GM18517 (cell line): Measurements from ENCODE around the gene CCDC177.

Experiments used
- ATAC-seq: cut with Tn5 transposase; IDR thresholded peaks from one replicate; pipeline ENCODE4 v1.9.1; 2021; ENCODE audit warnings: mild to moderate bottlenecking, moderate library complexity; ENCODE audit not compliant: unreplicated experiment

The CCDC177 gene

DNA sequence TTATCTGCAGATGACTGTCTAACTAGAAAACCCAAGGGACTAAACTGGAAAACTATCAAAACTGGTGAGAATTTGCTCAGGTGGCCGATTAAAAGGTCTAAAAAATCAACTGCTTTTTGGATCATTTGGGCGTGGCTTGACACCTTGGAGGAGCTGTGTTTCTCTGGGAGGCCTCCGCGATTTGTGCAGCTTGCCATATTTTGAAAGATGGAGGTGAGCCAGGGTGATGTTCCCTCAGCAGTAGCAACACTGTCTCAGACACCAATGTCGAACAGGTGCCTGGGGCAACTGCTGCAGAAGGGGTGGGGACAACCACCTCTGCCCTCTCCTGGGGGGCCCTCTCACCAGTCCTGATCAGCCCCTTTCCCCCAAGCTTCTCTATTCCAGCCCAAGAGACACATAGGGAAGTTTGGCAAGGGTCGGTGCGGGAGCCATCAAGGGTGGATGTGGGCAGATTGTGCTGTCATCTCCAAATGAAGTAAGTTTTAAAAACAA, 3.8 kb downstream of the CCDC177 start:
- no peak for ATAC-seq

DNA sequence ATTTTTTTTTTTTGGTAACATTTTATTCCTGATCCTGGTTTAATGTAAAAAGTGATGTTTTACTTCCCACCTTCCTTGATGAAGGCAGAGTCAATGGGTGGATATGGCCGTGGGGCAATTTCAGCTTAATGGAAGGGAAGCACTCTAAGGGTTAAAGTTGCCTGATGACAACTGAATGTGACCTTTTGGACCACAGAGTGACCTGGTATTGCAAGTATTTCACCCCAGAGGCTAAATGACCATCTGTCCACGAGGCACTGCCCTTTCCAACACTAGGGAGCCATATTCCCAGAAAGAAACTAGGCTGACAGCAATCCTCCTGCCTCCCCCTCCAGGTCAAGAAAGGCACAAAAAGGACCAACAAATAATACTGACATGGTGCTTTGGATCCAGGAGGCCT, 4.8 kb downstream of the CCDC177 start:
- ATAC-seq: no peak

DNA sequence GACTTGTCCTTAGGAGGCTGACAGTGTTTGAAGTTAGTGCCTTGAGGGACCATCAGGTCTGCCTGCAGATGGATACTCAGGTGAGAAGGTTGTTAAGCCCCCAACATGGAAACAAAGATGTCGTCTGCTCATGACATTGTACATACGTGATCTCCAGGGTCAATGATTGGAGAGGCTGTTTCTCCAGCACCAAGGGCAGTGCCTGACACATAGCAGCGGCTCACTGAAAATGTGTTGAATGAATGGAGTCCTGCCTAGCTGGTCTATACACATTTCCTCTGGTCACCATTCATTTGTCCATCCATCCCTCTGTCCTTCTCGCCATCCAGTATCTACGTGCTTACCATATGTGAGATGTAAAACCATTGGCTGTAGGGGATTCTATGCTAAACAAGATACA, 7.1 kb downstream of the CCDC177 start:
- ATAC-seq: no peak

DNA sequence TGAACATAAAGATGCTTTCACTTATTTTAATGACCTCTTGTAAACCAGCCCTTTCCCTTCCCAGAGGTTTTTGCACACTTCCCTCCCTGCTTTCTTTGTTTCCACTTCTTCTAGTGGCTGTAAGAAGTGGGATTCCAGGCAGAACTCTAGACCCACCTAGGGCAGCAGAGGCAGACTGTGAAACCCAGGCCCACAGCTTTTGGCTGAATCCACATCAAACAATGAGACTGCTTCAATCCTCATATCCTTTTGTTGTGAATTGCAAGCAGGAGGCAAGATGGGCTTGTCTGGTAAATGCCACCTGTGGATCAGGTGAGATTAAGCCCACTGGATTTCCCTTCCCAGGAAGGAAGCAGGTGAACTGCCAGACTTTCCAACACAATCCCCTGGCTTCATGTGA, 12.8 kb downstream of the CCDC177 start:
- ATAC-seq: no peak

DNA sequence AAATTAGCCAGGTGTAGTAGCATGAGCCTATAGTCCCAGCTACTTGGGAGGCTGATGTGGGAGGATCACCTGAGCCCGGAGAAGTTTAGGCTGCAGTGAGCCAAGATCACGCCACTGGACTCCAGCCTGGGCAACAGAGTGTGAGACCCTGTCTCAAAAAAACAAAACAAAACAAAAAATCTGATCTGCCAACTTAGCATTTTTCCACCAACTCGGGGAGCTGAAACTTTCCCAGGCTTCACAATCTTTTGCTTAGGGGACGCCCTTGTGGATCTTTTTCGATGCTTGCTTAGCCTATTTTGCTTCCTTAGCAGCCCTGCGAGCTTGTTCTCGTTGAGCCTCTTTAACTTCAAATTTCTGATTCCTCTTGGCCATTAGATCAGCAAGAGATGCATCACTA, 13.8 kb downstream of the CCDC177 start:
- ATAC-seq: no peak

DNA sequence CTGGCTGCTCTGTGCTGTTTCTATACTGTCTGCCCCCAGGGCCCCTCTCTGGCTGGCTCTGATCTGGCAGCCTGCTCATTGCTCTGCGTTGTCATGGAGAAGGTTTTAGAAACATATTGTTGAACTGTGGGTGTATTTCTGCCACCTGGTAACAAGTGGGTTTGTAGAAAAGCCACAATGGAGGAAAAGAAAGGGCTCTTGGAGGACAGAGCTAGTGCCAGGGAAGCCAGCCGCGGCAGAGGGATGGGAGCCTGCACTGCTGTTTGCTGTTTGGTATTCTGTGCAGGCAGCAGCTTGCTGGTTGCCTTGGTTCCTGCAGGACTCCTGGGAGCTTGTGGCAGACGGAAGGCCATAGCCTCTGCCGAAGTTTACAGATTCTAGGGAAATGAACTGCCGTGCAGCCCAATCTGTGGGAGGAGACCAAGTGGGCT, 15.1 kb downstream of the CCDC177 start:
- ATAC-seq: no peak

DNA sequence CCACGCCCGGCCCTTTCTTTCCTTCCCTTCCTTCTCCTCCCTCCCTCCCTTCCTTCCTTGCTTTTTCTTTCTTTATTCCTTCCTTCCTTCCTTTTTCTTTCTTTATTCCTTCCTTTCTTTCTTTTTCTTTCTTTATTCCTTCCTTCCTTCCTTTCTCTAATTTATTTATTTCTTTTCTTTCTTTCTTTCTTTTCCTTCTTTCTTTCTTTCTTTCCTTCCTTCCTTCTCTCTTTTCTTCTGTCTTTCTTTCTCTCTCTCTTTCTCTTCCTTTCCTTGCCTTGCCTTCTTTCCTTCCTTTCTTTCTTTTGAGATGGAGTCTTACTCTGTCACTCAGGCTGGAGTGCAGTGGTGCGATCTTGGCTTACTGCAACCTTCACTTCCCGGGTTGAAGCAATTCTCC, 15.9 kb downstream of the CCDC177 start:
- no peak for ATAC-seq

DNA sequence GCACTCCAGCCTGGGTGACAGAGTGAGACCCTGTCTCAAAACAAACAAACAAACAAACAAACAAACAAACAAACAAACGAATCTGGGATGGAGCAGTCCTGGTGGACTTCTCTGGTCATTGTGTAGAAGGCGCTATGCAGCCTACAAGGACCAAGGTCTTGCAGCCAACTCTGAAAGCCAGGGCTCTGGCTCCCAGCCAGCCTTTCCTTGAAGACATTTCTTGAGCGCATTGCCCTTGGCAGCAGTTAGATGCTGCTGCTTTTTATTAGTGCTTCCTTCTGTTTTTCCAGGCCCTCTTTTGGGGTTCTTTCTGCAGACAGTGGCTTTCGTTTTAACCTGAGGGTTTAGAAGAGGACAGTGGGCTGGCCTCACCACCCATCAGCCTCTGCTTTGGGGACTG, 20.2 kb downstream of the CCDC177 start:
- no peak for ATAC-seq

DNA sequence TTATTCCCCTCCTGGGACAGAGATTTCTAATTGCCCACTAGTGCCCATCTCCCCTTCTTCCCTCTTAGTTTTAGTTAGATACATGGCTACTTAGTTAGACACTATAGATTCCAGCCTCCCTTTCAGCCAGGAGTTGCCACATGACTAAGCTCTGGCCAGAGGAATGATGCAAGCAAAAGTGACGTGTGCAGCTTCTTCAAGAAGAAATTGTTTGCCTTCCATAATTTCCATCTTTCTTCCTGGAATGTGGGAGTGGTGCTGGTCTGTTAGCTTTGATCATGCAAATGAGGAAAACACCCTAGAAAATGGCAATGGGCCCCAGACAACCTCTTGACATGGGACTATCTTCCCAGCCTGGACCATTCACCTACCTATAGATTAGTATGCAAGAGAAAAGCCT, 21.4 kb downstream of the CCDC177 start:
- ATAC-seq: no peak

DNA sequence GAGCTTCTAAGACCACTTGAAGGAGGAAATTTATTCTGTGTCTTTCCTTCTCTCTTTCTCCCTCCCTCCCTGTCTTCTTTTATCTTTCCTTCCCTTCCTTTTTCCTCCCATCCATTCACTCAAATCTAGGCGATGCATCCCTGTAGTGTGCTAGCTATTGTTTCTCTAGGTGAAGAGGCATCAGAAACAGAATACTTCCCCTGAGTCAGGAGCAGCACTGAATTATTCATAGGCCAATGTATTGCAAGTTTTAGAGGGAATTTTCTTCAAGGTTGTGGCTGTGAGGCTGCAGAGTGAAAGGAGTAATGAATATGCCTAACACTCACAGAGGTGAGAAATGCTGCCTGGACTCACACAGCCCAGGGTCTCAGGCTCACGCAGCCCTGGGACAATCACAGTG, 23.2 kb downstream of the CCDC177 start:
- no peak for ATAC-seq

DNA sequence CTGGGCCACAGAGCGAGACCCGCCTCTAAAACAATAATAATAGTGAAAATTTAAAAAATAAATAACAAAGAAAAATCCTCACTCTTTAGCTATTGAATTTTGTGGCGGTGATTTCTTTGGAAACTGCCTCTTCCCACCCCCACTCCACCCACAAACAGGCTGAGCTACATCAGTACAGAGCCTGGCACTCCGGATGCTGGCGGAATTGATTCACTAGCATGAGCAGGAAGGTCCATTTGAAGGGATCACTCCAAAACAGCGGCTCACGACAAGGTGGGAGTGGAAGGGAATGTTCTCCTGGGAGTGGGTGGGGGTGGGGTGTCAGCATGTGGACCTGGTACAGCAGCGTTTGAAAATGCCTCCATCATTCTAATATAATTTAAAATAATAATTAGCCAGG, 26.1 kb downstream of the CCDC177 start:
- no peak for ATAC-seq

DNA sequence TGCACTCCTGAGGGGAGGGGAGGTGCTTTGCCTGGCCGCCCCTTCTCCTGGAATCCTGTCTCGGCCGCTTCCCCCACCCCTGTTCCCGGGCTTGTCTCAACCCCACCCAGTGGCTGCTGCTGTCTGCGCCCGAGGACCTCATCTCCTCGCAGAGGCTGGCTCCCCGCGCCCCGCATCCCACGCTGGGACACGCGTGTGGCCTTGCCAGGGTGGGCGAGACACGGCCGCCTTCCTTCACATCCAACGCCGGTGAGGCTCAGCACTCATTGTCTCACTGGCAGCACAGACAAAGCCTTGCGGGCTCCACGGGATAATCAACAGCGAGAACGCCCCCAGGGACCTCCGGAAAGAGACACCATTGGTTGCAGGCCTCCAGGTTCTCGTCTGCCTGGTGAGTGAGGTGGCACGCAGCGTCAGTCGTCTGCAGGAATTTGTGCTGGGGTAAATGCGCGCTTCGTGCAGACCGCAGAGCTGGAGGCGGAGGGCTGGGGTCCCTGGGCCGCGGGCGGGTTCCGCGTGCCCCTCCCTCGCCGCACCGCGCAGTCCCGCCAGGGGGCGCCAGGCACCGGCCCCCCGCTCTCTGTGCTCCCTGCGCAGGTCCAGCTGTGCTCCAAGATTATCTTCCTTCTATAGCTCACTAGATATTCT, 26.8 kb downstream of the CCDC177 start:
- ATAC-seq: no peak

DNA sequence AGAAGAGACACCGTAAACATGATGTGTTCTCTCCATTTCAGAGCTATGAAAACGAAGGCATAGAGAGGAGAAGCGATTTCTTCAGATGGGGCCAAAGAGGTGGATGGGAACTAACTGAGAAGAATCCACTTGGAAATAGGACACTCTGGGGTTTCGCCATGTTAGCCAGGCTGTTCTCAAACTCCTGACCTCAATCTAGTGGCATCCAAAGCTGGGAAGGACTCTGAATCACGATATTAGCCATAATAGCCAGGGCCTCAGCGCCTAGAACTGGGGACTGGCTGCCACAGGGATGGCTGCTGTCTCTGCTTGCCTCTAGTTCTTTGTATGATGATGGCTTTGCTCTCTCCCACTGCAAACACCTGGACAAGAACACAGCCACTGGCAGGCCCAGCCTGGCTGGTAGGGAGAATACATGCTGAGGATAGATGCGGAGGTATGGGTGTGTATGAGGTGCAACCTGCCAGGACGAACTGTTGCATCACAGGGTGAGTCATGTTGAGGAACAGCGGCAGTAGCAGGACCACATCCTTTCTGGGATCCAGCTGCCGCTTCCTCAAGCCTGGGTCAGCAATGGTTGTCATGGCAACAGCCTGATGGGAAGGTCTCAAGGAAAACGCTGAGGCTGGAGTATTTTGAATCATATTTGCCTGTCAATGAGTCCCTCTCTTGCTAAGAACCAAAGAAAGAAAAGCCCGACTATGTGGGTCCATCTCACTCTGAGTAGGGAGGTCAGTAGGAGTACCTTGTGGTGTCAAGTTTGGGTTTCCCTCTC, 31.1 kb downstream of the CCDC177 start:
- ATAC-seq: no peak

DNA sequence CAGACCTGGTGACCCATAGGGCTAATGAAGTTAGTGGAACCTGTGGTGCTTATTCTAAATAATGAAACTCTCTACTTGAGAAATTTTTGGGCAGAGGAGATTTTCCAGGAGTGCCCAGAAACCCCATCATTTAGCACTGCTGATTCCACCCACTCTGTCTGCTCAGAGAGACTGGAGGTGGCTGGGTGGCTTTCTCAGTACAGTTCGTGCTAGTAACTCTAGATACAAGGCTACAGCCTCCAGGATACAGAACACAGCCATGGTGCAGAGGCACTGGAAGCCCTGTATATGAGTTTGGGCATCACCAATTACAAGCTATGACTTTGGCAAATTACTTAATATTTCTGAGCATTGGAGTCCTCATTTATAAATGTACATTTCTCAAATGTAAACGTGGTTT, 32.4 kb downstream of the CCDC177 start:
- ATAC-seq: no peak

DNA sequence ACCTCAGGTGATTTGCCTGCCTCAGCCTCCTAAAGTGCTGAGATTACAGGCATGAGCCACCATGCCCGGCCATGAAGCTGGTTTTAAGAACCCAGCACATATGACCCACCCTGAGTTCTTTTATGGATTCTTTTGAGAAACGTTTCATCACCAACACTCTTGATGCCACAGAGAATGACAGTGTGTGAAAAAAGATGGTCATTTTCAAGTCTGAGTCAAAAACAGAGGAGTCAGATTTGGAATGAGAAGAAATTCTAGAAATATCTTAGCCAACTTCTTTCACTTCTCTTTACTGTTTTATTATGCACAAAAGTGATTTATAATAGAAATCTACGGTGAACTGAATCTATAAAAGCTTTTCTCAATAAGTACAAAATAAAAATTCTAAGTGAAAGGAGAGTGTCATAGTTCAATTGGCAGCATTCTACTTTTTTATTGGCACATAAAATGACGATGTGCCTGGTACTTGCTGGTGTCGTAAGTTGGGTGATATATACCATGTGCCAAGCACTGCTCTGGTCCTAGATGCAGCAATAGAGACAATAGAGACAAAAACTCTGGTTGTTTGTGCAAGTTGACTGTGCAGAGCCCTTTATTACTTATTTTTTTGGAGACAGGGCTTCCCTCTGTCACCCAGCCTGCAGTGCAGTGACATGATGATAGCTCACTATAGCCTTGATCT, 33.9 kb downstream of the CCDC177 start:
- ATAC-seq: no peak

DNA sequence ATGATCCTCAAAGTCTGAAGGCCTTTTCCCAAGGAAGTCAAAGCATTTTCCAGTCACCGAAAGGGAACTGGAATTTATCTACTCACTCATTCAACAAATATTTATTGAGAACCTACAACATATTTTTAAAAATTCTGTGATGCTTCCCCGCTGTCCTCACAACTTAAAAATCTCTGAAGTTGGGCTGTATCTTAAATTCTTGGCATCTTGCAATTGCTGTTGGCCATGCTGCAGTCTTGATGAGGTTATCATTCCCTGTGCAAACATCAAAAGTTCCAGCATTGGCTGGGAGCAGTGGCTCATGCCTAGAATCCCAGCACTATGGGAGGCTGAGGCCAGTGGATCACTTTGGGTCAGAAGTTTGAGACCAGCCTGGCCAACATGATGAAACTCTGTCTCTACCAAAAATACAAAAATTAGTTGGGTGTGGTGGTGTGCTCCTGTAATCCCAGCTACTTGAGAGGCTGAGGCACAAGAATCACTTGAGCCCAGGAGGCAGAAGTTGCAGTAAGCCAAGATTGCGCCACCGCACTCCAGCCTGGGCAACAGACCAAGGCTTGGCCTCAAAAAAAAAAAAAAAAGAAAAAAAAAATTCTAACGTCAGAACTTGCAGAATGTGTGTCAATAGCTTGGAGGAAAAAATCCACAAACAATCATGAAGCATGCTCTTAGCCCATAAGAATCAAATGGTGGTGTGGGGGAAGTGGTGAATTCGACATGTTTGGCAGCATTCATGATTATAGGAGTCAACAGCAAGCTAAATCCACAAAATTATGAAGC, 34.9 kb downstream of the CCDC177 start:
- no peak for ATAC-seq

DNA sequence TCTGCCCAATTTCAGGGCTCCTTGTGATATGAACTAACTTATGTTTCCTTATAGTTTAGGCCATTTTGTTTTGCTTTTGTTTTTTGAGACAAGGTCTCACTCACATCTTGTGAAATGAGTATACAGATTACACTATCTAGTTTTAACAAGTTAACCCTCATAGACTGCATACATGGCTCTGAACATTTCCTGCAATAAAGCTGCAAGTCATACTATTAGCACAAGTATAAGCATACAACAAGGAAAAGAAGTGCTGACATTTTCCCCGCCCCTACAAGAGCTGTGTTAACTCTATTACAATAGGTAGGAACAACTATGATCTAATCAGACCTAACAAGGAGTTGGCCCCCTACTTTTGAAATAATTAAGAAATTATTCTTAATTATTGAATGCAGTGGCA, 35.9 kb downstream of the CCDC177 start:
- ATAC-seq: no peak

DNA sequence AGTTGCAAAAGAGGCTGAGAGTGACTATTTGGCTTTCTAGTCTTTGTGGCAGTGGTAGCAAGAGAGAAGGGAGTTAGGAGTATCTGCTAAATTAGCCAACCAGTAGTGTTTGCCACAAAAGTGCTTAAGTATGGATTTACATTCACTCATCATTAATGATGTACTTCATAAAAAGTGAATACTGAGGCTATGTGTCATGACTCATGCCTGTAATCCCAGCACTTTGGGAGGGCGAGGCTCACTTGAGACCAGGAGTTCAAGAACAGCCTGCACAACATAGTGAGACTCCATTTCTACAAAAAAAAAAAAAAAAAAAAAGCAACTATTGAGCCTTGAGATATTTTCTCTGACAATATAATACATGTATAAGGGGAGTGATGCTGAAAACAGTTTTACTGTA, 36.8 kb downstream of the CCDC177 start:
- ATAC-seq: no peak

DNA sequence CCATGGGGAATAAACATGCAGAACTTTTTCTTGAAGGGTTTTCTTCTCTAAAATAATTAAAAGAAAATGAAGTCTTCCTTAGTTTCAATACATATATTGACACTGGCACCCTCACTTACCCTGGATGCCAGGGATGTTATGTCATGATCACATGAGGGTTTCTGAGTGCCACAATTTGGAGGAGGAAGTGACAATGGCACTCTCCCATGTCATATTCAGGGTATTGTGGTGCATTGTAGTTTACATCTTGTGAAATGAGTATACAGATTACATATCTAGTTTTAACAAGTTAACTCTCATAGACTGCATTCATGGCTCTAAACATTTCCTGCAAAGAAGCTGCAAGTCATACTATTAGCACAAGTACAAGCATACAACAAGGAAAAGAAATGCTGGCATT, 37.7 kb downstream of the CCDC177 start:
- no peak for ATAC-seq

DNA sequence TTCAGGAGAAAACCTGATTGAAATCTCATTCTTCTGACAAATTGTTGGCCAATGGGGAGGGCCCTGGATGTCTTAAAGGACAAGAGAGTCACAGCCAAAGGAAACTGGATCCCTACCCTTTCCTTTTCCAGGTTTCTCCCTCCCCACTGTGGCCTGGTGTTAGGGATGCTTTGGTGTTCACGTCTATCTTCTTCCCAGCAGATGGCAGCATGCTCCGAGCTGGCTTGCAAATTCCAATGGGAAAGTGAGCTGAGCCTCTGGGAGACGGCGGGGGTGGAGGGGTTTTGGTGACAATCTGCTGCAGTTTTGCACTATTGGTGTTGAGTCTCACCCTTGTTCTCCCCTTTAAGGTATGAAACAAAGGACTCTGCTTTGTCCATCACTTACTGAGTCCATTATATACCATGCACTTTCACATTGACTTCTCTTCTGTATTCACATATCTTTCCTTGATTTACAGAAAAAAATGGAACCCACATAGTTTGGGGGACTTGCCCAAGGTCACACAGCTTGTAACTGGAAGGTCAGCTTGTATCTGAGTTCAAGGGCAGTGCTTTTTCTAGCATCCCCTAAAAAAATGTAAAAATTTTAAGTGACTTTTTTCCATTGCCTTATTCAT, 39.3 kb downstream of the CCDC177 start:
- no peak for ATAC-seq
